Fibroblast of villous mesenchyme (primary cell): ENCODE measurements around the gene HMGCS1. TPM values are rescaled to one million over a fixed set of nuclear protein-coding genes. Genes with fewer than 3 reads are reported as not detected.
"Not testable (repeated sequence)": the region's sequence is repeated elsewhere in the genome, so short reads cannot be mapped to it uniquely, and the experiment has no call there.

Experiments
- DNase-seq: peaks from one replicate; pipeline ENCODE4 v3.0.0-alpha.2; 2010; ENCODE audit warnings: low read depth
- H3K4me3 ChIP-seq: 2 replicates; pipeline ENCODE4 v1.5.1; 2011; ENCODE audit warnings: low read depth, mild to moderate bottlenecking, low read length
- CTCF ChIP-seq: IDR thresholded peaks from 2 replicates; pipeline ENCODE4 v1.5.1; 2012; ENCODE audit warnings: low read depth, mild to moderate bottlenecking, low read length; ENCODE audit not compliant: insufficient read depth
- total RNA-seq: library from RNA; depleted of rRNA; stranded (reverse); fragments of >200 nt; gene quantifications from 2 replicates; pipeline ENCODE4 v1.2.3, GENCODE V29; 2012

The HMGCS1 gene
- total RNA-seq, 1 donor: 220 TPM

GRCh38 chr5:43268188-43268820, 44.9 kb downstream of the HMGCS1 start:
- H3K4me3 ChIP-seq: no peak overlapping the region
- no peak for DNase-seq
- no peak for TF ChIP-seq CTCF

- DNase-seq, H3K4me3 ChIP-seq: not testable (repeated sequence)
Measured at GRCh38 chr5:43262269-43262668, 50.9 kb downstream of the HMGCS1 start.

DNA sequence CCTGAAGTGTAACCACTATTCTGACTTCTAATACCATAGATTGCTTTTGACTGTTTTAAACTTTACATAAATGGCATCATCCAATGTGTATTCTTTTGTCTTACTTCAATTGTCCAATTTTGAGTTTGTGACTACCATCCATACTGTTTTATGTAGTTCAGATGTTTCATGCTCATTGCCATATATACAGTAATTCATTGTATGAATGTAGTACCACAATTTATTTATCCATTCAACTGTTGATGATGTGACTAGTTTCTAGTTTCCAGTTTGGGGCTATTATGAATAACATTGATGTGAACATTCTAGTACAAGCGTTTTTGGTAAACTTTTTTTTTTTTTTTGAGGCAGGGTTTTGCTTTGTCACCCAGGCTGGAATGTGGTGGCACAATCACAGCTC, 55.1 kb downstream of the HMGCS1 start:
- no peak overlapping the region for H3K4me3 ChIP-seq
- TF ChIP-seq CTCF: no peak
- DNase-seq: no peak

- no peak for DNase-seq
- no peak overlapping the region for H3K4me3 ChIP-seq
- TF ChIP-seq CTCF: no peak
Measured at GRCh38 chr5:43256261-43256966, 56.8 kb downstream of the HMGCS1 start.

- TF ChIP-seq CTCF: no peak
- no peak overlapping the region for H3K4me3 ChIP-seq
- DNase-seq: no peak
Measured at GRCh38 chr5:43255704-43256103, 57.5 kb downstream of the HMGCS1 start.

- H3K4me3 ChIP-seq: no peak overlapping the region
- DNase-seq: no peak
- no peak for TF ChIP-seq CTCF
Measured at GRCh38 chr5:43251754-43252153, 61.5 kb downstream of the HMGCS1 start.

DNA sequence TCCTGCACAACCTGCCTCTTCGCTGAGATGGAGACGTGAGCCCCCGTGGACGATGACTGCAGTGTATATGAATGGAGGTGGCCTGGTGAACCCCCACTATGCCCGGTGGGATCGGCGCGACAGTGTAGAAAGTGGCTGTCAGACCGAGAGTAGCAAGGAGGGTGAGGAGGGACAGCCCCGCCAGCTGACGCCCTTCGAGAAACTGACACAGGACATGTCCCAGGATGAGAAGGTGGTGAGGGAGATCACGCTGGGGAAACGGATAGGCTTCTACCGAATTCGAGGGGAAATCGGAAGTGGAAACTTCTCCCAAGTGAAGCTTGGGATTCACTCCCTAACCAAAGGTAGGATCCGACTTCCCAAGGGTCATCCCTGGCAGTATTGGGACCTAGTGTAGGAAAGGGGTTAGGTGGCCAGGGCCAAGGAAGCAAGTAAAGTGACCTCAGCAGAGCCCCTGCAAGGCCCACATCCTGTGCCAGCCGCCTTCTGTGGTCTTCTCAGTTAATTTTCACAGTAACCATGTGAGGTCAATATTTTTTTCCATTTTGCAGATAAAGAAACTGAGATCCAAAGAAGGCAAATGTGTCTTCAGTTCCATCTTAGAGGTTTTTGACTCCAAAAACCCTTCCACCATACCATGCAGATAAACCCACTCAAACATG, 67.4 kb downstream of the HMGCS1 start:
- no peak for TF ChIP-seq CTCF
- DNase-seq: no peak
- H3K4me3 ChIP-seq: no peak overlapping the region
